NT2/D1 (cell line): ENCODE data around the gene ADARB2.

Source experiments
- SUZ12 ChIP-seq: IDR thresholded peaks from 2 replicates; pipeline ENCODE4 v1.6.1; 2011; ENCODE audit not compliant: insufficient read length, insufficient read depth; ENCODE audit errors: extremely low read depth
- YY1 ChIP-seq: IDR thresholded peaks from 2 replicates; pipeline ENCODE4 v1.6.1; 2011; ENCODE audit not compliant: insufficient read length, insufficient read depth
- ZNF274 ChIP-seq: IDR thresholded peaks from 2 replicates; pipeline ENCODE4 v1.6.1; 2011; ENCODE audit warnings: mild to moderate bottlenecking, low read depth, low read length

DNA sequence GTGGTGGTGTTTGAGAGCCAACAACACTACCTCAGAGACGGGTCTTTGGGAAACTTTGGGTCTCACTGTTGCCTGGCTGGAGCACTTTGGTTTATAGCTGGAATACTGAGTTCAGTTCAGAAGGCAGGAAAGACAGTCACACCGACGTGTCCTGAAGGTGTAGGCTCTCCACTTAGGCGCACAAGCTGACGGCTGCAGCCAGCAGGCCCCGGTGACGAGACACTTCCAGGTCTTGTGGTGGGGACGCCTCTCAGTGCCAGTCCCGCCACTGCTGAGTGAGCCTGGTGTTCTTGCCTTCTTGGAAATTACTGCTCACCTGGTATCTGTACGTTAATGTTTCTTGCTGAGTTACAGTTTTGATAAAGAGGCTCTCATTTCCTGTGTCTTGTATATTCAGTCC lies 607.1 kb downstream of the ADARB2 start:
- TF ChIP-seq ZNF274 (no peak), YY1 (no peak), SUZ12 (no peak)
